Cortex of kidney (tissue), 1 donor: ENCODE data around the gene LENG8.

Experiments used
- DNase-seq: peaks from one replicate; lab custom pipeline; 2025; lab: John Stamatoyannopoulos, UW

Gene LENG8

GRCh38 chr19:54424201-54424600, 24.8 kb upstream of the LENG8 start:
- no peak for DNase-seq

- DNase-seq: no peak
Measured at GRCh38 chr19:54424660-54425381, 24.2 kb upstream of the LENG8 start.

- DNase-seq: no peak
Measured at GRCh38 chr19:54425382-54425723, 23.6 kb upstream of the LENG8 start.

- no peak for DNase-seq
Measured at GRCh38 chr19:54426291-54426931, 22.6 kb upstream of the LENG8 start.

- no peak for DNase-seq
Measured at GRCh38 chr19:54427586-54427985, 21.4 kb upstream of the LENG8 start.

GRCh38 chr19:54428323-54429175, 20.4 kb upstream of the LENG8 start:
- no peak for DNase-seq

GRCh38 chr19:54429176-54429495, 19.9 kb upstream of the LENG8 start:
- no peak for DNase-seq

GRCh38 chr19:54429545-54430227, 19.3 kb upstream of the LENG8 start:
- DNase-seq: no peak

GRCh38 chr19:54430306-54431254, 18.4 kb upstream of the LENG8 start:
- DNase-seq: no peak

GRCh38 chr19:54431255-54431838, 17.7 kb upstream of the LENG8 start:
- DNase-seq: no peak

GRCh38 chr19:54432144-54432738, 16.8 kb upstream of the LENG8 start:
- DNase-seq: no peak

GRCh38 chr19:54433697-54434096, 15.3 kb upstream of the LENG8 start:
- DNase-seq: no peak

- DNase-seq: no peak
Measured at GRCh38 chr19:54434112-54434872, 14.7 kb upstream of the LENG8 start.

- no peak for DNase-seq
Measured at GRCh38 chr19:54434873-54435214, 14.2 kb upstream of the LENG8 start.

GRCh38 chr19:54435551-54436016, 13.4 kb upstream of the LENG8 start:
- DNase-seq: no peak

GRCh38 chr19:54436031-54436523, 12.9 kb upstream of the LENG8 start:
- DNase-seq: no peak

GRCh38 chr19:54436628-54437252, 12.3 kb upstream of the LENG8 start:
- no peak for DNase-seq

- DNase-seq: no peak
Measured at GRCh38 chr19:54439174-54439851, 9.7 kb upstream of the LENG8 start.

- DNase-seq: no peak
Measured at GRCh38 chr19:54440641-54441040, 8.4 kb upstream of the LENG8 start.
